HG02884 (cell line): ENCODE results near the gene NIPAL4.
"Not testable (repeated sequence)": the region's sequence is repeated elsewhere in the genome, so short reads cannot be mapped to it uniquely, and the experiment has no call there.

Source experiments
- ATAC-seq: cut with Tn5 transposase; IDR thresholded peaks from one replicate; pipeline ENCODE4 v1.9.1; 2021; ENCODE audit warnings: mild to moderate bottlenecking, moderate library complexity; ENCODE audit not compliant: unreplicated experiment

NIPAL4 gene

DNA sequence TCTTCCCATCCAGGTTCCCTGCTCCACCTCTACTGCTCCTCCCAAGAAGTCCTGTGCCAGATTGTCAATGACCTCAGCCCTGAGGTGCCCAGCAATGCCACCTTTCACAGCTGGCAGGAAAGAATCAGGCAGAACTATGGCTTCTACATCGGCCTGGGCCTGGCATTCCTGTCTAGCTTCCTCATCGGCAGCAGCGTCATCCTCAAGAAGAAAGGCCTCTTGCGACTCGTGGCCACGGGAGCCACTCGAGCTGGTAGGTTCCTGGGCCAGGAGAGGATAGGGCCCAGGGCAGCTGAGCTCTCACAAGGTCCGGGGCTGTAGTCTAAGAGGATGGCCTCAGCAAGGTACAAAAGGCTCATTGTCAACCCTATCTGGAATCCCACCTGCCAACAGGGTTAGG, 3.1 kb downstream of the NIPAL4 start:
- no peak for ATAC-seq

DNA sequence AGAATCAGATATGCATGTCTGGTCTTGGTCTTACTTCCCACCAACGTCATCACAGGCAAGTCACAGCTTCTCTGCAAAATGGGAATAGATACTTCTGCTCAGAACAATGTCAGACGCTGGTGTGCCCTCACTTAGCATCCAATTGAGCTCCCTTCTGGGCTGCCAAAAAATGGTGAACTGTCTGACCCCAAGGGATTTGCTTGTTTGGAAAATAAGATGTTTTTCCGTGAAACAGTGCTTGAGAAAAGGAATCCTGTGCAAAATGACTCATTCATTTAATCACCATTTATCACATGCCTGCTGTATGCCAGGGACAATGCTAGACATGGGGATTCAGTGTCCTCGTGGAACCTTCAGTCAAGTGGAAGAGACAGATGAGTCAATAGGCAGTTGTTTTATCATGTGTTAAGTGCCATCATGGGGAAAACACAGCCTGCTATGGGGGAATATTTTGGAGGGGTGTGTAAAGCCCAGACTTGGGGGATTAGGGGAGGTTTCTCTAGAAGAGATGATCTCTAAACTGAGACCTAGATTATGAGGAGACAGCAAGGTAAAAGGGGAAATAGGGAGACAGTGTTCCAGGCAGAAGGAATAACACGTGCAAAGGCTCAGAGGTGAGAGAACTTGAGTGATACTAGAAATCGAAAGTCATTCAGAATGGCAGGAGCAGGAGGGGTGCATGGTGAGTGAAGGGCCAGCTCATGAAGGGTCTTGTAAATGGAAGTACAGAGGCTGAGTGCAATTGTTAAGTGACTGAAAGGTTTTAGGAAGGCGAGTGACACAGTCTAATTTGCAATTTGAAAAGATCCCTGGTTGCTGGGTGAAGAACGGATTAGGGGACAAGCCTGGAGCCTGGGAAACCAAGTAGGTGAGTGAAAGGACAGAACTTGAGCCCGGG, 3.9 kb downstream of the NIPAL4 start:
- no peak for ATAC-seq

DNA sequence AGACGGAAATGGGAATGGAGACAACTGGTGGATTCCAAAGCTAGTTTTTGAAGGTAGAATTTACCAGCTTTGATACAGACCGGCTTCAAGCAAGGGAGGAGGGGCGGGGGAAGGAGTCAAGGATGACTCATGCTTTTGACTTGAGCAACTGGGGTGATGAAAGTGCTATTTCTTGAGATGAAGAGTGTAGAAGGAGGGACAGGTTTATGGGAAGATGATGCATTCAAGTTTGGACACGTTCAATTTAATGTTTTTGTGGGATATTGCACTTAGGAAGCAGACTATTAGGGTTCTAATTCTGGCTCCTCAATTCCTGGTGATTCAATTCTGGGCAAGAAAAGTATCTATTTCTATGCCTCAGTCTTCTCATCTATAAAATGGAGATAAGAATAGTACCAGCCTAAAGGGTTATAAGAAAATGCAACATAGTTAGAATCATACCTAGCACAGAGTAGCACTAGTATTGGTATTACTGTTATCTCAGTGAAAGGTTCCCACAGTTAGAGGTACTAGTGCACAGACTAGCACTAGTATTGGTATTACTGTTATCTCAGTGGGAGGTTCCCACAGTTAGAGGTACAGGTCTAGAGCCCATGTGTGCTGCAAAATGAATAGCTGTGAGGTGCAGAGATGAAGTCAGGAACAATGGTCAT, 4.6 kb downstream of the NIPAL4 start:
- ATAC-seq: peak; percentile 97

DNA sequence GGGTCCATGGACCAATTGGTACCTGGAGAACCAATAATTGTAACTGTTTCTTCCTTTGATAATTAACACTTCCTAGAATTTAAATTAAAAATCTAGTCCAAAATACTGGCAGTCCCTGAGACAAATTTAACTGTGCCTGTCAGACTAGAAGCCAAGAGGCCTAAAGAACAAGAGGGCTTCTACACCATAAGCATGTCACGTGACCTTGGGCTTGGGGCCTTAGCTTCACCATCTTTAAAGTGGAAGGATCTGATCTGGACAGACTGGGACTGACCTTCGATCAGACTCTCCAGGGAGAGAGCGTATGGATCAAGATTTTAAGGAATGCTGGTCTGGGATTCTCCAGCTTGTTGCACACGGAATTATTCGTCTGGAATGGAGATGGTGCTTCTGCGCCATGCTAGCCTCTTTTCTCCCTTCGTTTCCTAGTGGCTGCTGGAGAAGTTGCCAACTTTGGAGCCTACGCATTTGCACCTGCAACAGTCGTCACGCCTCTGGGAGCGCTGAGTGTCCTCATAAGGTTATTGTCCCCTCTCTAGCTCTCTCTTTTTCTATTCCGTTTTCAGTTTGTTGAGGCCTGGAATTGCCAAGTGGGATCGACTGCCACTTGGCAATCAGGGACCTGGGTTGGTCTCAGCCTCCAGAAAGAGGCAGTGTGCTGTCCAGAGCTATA, 8.4 kb downstream of the NIPAL4 start:
- no peak for ATAC-seq

DNA sequence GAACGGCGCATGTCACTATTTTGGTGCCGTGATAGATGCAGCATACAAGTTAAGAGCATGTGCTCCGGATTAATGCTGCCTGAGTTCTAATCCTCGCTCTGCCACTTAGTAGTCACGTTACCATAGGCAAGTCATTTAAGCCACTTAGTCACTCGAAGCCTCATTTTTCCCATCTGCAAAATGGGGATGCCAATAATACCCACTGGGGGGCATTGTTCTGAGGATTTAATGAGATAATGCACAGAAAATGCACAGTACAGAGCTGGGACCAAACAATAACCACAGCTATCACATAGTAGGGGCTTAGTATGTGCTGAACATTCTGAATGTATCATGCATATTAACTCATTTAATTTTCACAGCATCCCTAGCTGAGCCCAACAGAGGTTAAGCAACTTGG, 9.1 kb downstream of the NIPAL4 start:
- no peak for ATAC-seq

DNA sequence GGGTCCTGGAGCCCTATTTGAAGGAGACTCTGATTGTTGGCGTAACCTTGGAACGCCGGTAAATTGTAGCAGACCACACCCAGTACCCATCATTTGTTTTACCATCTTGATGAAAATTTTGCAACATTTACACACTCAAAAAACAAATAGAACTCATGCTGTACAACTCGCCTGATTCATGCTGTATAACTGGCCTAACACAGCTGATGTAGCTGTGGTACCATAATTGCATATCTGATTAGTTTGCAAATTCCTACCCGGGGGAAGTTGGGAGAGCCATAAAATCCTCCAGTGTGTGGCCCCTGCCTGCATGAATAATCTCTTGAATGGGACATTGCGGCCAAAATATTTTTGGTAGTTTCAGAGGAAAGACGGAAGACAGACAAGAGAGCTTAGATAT, 9.7 kb downstream of the NIPAL4 start:
- no peak for ATAC-seq

DNA sequence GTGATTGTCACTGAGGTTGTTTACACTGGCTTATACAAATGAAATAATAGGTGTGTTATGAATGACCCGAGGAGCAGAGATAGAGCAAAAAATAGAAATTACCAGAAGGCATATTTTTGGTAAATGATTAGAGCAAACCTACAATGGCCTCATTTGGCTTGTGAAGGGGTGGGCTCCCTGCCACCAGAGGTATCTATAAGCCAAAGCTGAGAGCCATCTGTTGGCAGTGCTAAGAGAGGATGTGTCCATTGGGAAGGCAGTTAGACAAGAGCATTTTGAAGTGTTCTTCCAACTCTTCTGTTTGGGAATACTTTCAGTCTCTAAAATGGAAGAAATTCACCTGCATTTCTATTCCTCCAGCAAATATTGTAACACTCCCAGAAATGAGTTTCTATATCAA, 10.6 kb downstream of the NIPAL4 start:
- ATAC-seq: no peak

DNA sequence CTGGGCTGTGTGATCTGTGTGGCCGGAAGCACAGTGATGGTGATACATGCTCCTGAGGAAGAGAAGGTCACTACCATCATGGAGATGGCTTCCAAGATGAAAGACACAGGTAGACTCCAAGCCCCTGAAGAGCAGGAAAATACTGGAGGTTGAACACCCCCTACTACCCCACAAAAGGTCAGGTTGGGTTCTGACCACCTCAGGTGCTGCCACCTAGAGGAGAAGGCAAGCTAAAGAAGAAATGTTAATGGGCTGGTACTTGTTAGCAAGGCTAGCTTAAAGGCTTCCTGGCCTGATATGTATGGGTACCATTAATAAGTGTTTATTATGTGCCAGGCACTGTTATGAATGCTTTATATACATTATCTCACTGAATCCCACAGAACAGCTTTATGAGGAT, 11.7 kb downstream of the NIPAL4 start:
- ATAC-seq: no peak

DNA sequence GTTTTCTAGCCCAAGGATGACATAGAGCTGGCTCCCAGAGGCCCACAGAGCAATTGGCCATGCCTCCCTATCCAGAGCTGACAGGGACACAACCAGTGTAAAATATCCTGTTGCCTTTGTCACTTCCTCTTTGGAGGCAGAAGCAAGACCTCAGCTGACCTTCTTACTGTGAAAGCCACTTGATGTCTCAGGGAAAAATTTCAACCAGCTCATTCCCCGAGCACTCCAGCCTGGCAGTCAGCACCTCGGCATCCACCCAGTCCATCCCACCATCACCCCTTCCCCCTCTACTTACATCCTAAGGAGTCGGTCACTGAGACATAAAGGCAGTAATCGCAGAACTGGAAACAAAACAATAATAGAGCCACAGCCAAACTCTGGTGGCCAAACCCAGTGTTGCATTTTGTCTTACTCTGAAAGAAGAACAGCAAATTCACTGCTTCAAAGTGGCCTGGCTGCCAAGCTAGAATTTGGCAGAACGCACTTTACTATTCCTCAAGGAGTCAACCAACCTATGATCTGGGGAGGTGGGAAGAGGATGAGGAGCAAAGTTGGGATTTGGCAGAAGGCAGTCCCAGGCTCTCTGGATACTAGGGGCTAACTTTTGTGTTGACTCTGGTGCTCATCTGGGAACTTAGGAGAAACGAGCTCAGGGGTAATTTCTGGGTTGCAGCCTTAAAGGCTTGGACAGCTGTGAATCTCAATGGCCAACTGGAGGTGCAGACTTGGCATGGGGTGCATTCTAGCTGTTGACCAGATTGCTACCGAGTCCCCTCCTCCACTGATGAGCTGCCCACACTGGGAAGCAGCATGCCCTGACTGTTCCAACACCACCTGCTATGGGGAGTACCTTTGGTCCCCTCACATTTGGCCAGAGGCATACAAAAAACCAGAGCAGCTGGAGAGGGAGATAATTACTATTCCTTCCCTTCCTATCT, 13.6 kb downstream of the NIPAL4 start:
- no peak for ATAC-seq

DNA sequence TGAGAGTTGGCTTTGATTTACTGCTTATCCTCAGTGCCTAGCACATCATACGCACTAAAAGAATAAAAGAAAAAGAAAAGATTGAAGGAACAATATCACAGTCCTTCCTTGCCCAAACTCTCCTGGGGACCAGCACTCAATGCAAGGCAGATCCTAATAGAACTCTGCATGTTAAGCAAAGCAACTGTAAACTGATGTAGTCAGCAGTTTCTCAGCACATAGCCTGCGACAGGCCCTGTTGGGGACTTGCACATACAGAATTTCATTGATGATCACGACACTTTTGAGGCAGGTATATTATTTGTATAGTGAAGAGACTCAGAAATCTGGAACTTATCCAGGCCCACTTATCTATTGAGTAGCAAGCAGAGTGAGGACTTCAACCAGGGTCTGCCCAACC, 15.4 kb downstream of the NIPAL4 start:
- no peak for ATAC-seq

DNA sequence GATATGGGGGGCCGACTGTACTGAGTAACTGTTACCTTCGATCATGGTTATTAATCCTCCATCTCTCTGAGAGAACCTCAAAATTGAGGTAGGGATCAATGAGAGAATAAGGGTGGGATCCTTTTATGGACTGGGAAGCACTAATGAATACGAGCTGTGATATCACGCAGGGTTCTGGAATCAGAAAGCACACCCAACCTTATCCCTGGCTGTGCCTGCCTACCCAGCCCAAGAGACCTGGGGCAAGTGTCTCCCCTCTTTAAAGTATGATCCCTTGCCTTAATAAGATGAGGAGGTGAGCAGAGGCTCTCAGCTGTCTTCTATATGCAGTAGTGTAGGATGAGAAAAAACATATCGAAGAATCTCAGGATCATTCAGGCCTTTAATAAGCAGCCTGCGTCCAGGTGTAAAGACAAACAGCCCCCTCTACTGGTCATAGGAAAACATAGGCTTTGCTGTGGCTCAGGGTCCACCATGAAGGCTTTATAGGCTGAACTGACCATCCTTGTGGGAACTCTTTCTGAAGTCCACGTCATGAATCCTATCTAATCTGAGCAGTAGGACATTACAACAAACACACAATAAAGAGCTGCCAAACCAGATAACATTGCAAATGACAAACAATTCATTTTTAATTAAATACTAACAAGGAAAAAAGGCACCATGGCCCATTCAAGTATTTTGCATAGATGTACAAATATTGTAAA, 16.8 kb downstream of the NIPAL4 start:
- ATAC-seq: no peak

DNA sequence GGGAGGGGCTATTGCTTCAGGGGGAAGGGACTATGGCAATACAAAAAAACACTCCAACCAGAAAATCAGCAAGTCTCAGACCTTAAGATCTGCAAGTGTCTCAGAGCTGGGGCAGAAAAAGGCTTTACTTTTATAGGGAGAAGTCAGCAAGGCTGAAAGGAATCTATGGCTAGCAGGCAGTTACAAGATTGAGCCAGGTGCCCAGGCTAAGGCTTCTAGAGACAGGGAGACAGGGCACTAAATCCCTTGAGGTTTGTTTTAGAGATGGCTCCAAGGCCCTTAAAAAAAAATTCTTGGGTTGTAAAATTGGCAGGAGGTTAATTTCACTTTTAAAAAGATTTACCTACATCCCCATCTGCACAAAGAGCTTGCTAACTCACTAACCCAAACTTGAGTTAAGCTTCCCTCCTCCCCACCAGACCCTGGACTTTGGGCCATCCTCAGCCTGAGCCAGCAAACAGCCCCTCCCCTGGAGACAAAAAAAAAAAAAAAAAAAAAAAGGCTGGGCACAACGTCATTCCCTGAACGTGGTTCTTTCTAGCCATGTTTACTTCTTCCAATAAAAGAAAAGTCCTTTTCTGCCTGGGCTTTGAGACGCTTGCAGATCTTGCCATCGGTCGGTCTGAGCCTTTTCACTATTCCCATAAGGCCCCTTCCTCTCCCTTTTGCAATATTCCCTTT, 17.9 kb downstream of the NIPAL4 start:
- no peak for ATAC-seq

DNA sequence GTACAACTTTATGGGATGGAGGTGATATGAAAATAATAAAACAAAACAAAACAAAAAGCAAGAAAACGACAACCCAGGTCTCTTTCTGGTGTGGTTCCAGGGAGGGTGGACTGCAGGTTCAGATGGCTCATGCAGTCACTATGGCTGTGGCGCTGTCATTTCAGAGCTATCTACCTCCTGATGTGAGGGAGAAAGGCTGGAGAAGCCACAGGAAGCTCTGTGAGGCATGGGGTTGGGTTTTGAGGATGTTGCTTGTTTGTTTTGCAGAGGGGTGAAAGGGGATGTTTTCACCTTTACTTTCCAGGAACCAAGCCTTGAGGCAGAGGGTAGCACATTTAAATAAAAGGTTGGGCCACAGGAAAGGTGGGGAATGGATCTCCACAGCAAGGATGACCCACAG, 18.7 kb downstream of the NIPAL4 start:
- no peak for ATAC-seq

DNA sequence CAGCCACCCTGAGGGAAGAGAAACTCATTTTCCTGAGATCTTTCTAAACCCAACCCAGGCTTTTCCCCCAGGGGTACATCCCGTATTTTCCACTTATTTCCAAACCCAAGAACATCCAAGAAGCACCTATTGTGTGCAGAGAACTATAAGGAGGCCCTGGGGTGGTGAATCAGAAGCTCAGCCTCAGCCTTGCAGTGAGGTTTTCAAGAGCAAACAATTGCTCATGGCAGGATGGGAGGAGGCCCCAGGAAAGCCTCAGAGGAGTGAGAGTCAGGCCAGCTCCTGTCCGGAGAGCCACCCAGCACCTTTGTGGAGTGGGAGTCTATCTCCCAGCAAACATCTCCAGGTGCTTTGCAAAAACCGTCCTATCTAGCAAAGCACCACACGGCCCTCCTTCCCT, 19.2 kb downstream of the NIPAL4 start:
- no peak for ATAC-seq

DNA sequence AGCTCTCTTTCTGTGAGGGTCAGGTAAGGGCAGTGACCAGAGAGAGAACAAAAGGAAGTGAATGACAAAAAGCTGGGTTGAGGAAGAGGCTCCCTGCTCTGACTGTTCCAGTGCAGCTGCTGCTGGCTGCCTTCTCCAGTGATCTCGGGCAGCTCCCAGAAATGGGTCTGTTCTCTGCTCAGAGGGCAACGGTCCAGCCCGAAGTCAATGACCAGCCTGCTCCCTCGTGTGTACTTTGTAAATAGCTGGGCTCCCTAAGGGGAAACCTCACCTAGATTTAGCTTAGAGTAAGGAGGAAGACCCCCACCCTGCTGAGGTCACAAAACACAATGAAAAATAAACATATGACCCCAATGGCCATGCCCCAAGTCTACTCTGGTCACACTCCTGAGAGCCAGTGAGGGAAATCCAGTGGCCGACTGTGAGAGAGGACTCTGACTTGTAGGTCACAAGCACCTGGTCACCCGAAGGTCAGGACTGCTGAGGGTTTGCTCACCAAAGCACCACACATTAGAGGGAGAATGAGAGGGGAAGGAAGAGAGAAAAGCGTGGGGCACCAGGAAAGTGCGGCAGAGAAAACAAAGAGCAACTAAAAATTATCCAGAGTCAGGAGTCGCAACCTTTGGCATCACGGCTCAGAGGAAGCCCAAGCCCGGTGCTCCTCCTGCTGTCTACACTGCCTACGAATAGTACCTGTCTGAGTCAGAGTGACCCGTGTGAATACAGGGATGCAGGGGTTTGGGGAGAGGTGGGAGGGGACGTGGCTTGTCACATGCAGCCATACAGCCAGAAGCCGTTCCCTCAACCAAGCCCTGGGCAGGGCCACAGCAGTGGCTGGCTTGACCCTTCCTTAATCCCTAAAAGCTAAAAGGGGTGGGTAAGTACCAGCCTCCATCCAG, 19.8 kb downstream of the NIPAL4 start:
- ATAC-seq: no peak

DNA sequence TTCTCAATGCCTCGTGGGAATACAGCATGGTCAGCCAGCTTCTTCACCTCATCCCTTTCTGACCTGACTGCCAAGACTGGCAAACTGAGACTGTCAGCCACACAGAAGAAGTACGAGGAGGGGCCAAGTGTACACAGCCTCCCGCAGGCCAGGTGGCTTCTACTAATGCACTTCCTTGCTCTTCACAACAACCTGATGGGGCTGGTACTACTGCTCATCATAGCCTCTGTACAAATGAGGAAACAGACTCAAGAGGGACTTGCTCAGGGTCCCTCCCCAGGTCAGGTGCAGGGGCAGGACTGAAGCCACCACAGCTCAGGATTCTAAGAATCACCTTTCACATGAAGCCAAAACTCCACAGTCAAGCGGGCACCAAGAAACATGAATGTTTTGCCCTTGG, 21.3 kb downstream of the NIPAL4 start:
- no peak for ATAC-seq

DNA sequence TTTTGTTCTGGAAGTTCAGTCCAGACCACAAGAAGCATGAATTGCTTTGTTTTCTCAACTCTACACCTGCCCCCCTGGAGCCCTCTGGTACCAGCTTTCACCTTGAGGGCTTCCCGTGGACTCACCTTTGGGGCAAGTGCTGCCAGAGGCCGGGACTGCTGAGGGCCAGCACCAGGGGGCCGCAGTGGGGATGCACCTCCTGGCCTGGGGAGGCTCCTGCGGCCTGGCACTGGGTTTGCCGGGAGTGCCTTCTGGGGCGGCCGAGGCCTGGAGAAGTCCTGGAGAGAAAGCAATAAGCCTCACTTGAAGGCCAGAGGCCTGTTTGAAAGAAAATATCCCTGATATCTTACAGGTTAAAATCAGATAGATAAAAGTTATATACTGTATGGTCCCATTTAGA, 21.7 kb downstream of the NIPAL4 start:
- no peak for ATAC-seq

DNA sequence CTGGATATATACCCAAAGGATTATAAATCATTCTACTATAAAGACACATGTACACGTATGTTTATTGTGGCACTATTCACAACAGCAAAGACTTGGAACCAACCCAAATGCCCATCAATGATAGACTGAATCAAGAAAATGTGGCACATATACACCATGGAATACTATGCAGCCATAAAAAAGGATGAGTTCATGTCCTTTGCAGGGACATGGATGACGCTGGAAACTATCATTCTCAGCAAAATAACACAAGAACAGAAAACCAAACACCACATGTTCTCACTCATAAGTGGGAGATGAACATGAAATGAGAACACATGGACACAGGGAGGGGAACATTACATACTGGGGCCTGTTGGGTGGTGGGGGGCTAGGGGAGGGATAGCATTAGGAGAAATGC, 22.7 kb downstream of the NIPAL4 start:
- not testable (repeated sequence) for ATAC-seq

DNA sequence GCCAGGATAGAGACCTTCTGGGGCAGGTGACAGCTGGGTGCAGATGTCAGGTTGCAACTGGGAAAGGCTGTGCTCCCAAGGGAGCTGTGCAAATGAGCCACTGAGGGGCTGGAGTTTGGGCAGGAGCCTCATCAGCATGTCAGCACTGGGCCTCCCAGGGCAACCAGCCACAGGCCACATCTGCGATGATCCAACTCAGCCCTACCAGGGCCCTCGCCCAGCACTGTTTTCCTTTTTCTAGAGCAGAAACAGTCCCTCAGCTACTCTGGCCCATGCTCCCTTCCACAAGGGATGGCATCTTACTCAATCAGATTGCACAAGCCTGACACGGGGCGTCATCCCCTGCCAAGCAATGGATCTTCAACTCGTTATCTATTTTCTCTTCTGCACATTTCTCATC, 24.8 kb downstream of the NIPAL4 start:
- no peak for ATAC-seq
